ENCODE measurements around the gene CLVS2.
A peak's percentile ranks its signal among the peaks of the same experiment; 100 is the strongest.

The CLVS2 gene, protein sequence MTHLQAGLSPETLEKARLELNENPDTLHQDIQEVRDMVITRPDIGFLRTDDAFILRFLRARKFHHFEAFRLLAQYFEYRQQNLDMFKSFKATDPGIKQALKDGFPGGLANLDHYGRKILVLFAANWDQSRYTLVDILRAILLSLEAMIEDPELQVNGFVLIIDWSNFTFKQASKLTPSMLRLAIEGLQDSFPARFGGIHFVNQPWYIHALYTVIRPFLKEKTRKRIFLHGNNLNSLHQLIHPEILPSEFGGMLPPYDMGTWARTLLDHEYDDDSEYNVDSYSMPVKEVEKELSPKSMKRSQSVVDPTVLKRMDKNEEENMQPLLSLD

GRCh38 chr6:122995921-122996793, at the start of gene CLVS2:
CLVS2 (plus strand) TSS chr6:122996235; CDS start chr6:122997778, 1,543 bp downstream.
- TF ChIP-seq, protein P1, sequence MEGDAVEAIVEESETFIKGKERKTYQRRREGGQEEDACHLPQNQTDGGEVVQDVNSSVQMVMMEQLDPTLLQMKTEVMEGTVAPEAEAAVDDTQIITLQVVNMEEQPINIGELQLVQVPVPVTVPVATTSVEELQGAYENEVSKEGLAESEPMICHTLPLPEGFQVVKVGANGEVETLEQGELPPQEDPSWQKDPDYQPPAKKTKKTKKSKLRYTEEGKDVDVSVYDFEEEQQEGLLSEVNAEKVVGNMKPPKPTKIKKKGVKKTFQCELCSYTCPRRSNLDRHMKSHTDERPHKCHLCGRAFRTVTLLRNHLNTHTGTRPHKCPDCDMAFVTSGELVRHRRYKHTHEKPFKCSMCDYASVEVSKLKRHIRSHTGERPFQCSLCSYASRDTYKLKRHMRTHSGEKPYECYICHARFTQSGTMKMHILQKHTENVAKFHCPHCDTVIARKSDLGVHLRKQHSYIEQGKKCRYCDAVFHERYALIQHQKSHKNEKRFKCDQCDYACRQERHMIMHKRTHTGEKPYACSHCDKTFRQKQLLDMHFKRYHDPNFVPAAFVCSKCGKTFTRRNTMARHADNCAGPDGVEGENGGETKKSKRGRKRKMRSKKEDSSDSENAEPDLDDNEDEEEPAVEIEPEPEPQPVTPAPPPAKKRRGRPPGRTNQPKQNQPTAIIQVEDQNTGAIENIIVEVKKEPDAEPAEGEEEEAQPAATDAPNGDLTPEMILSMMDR (IDR thresholded peaks at IDR 0.05): no peak

DNA sequence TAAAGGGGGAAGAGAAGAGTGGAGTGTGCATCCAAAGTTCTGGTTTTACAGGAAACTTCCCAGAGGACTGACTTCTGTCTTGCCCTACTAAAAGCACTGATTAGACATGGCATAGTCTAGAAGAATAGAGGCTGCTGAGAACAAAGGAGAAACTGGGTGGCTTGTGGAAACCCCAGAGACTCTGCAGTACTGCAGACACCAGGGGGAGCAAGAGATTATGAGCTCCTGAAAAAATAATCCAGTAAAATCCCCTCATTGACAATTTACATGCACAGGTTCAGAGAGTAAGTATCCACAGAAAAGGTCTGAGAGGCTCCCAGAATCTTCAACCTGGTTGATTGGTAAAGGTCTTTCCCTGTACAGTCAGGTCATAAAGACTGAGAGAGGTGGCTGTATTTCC, 48.7 kb upstream of the CLVS2 start:
- TF ChIP-seq, protein P1 (IDR thresholded peaks at IDR 0.05): 0 out of 2 replicates have a peak, but pooled peaks have one; percentile 30

DNA sequence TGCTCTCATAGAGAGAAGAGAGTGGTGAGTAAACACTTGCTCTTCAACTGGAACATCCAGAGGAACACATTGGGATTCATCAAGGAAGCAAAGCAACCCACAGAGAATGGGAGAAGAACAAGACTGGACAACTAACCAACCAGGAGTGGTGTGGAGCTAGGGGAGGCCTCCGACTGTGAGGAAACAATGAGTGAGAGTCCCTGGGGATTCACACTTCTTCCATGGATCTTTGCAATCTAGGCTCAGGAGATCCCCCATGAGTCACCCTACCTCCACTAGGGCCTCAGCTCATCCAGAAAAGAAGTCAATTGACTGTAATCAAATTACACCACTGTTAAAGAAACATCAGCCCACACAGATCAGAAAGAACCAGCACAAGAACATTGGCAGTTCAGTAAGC, 42.3 kb upstream of the CLVS2 start:
- TF ChIP-seq, protein P1 (IDR thresholded peaks at IDR 0.05): no peak

GRCh38 chr6:122956376-122956775, 39.7 kb upstream of the CLVS2 start:
- TF ChIP-seq, protein P1 (IDR thresholded peaks at IDR 0.05): no peak

DNA sequence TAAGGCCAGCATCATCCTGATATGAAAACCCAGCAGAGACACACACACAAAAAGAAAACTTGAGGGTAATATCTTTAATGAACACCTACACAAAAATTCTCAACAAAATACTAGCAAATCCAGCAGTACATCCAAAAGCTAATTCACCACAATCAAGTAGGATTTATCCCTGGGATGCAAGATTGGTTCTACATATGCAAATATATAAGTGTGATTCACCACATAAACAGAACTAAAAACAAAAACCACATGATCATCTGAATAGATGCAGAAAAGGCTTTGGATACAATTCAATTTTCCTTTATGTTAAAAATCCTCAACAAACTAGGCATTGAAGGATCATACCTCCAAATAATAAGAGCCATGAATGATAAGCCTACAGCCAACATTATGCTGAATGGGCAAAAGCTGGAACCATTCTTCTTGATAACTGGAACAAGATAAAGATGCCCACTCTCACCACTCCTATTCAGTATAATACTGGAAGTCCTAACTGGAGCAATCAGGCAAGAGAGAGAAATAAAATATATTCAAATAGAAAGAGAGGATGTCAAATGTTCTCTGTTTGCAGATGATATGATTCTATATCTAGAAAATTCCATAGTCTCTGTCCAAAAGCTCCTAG, 33.9 kb upstream of the CLVS2 start:
- TF ChIP-seq, protein P1 (IDR thresholded peaks at IDR 0.05): no peak

DNA sequence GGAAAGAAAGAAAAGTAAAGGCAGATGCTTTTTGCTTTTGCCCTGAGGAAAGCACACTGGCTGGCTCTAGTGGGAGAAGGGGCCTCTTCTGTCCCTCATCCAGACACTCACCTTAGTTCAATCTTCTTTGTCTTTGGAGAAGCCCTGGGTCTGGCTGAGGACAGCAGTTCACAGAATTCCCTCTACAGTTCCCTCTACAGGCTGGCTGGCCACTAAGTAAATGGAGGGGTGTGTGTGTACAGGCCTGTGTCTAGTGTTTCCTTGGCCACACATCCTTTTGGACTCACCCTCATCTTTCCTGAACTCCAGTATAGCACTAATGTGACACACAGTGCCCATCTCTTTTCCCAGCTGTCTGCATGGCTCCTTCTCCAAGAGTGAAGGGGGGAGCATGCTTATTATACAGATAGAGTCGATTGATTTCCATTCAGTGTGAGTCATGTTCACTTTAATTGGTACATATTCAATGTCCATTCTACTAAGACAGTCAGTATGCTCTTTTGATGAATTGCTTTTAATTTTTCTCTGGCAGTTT, 26.0 kb upstream of the CLVS2 start:
- TF ChIP-seq, protein P1 (IDR thresholded peaks at IDR 0.05): no peak

DNA sequence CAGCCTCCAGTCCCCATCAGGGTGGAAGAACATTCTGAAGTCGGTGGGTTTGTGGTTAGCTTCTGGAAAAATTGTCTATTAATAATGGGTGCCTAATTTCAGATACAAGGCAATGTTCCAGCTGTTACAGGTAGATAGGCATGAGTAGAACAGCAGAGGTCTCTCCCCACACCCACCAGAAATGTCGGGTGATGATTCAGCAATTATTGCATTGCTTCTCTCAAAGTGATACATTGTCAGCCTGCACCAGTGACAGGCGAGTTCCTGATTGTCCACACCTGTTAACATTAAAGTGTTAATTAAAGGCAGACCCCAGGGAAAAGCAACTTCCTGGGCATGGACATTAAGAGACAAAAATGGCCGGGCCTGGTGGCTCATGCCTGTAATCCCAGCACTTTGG, 18.9 kb upstream of the CLVS2 start:
- TF ChIP-seq, protein P1 (IDR thresholded peaks at IDR 0.05): no peak
